GM23338 (cell line): ENCODE data around the gene KIF6. TPM values are rescaled to one million over a fixed set of nuclear protein-coding genes. Genes with fewer than 3 reads are reported as not detected.

Experiments used
- ATAC-seq: fragments of 200-7000 bp; cut with Tn5 transposase; 3 replicates; pipeline ENCODE4 v1.9.1; 2020
- DNase-seq: peaks from one replicate; pipeline ENCODE4 v3.0.0-alpha.2; 2015; ENCODE audit warnings: low spot score
- H2AFZ ChIP-seq: fragments of 200-600 bp; sonication (generic); 2 replicates; pipeline ENCODE4 v1.8.0; 2016; ENCODE audit warnings: antibody characterized with exemption, mild to moderate bottlenecking, moderate library complexity
- H3F3A ChIP-seq: fragments of 200-600 bp; sonication (generic); replicated peaks from 2 replicates; pipeline ENCODE4 v1.8.0; 2017; ENCODE audit warnings: antibody characterized with exemption, mixed run types, low read depth
- H3K27ac ChIP-seq: fragments of 200-600 bp; sonication (generic); 2 replicates; pipeline ENCODE4 v1.6.1; 2016; ENCODE audit warnings: low read depth
- H3K27me3 ChIP-seq: fragments of 200-600 bp; sonication (generic); 2 replicates; pipeline ENCODE4 v1.8.0; 2016; ENCODE audit warnings: mild to moderate bottlenecking, mixed run types, moderate library complexity; ENCODE audit not compliant: insufficient read depth
- H3K36me3 ChIP-seq: fragments of 200-600 bp; sonication (generic); 2 replicates; pipeline ENCODE4 v1.8.0; 2016; ENCODE audit warnings: mild to moderate bottlenecking; ENCODE audit not compliant: insufficient read depth
- H3K4me1 ChIP-seq: fragments of 200-600 bp; sonication (generic); 2 replicates; pipeline ENCODE4 v1.8.0; 2016; ENCODE audit warnings: mild to moderate bottlenecking, moderate library complexity; ENCODE audit not compliant: insufficient read depth
- H3K4me2 ChIP-seq: fragments of 200-600 bp; sonication (generic); 2 replicates; pipeline ENCODE4 v1.7.1; 2017; ENCODE audit warnings: mixed run types
- H3K4me3 ChIP-seq: fragments of 200-600 bp; sonication (generic); 2 replicates; pipeline ENCODE4 v1.6.1; 2016; ENCODE audit warnings: mixed run types
- H3K79me2 ChIP-seq: fragments of 200-600 bp; sonication (generic); replicated peaks from 2 replicates; pipeline ENCODE4 v1.8.0; 2017; ENCODE audit warnings: mild to moderate bottlenecking; ENCODE audit not compliant: insufficient read depth
- H3K9me2 ChIP-seq: fragments of 200-600 bp; sonication (generic); 2 replicates; pipeline ENCODE4 v1.8.0; 2017; ENCODE audit not compliant: insufficient read depth
- H4K20me1 ChIP-seq: fragments of 200-600 bp; sonication (generic); replicated peaks from 2 replicates; pipeline ENCODE4 v1.8.0; 2017; ENCODE audit warnings: mild to moderate bottlenecking; ENCODE audit not compliant: insufficient read depth
- H3K27ac Mint-ChIP-seq: 2 replicates; pipeline ENCODE4 v1.8.0; 2020; ENCODE audit warnings: inconsistent platforms, mild to moderate bottlenecking, moderate library complexity, mixed read lengths
- H3K27me3 Mint-ChIP-seq: 3 replicates; pipeline ENCODE4 v1.8.0; 2022; ENCODE audit warnings: low read depth, mild to moderate bottlenecking, moderate library complexity, mixed read lengths, inconsistent platforms; ENCODE audit not compliant: insufficient read depth, poor library complexity
- H3K36me3 Mint-ChIP-seq: 3 replicates; pipeline ENCODE4 v1.8.0; 2021; ENCODE audit warnings: low read depth, mild to moderate bottlenecking, inconsistent platforms, moderate library complexity, mixed read lengths
- H3K4me1 Mint-ChIP-seq: 3 replicates; pipeline ENCODE4 v1.8.0; 2020; ENCODE audit warnings: mild to moderate bottlenecking, inconsistent platforms, mixed read lengths
- H3K4me3 Mint-ChIP-seq: 3 replicates; pipeline ENCODE4 v1.8.0; 2021; ENCODE audit warnings: moderate library complexity, mild to moderate bottlenecking, inconsistent platforms, mixed read lengths
- H3K9me3 Mint-ChIP-seq: 3 replicates; pipeline ENCODE4 v1.8.0; 2020; ENCODE audit warnings: moderate library complexity, mild to moderate bottlenecking, inconsistent platforms, mixed read lengths
- CREB1 ChIP-seq: fragments of 250-450 bp; sonication (Bioruptor Pico); IDR thresholded peaks from 2 replicates; pipeline ENCODE4 v1.5.0; 2020; ENCODE audit warnings: low read depth, mild to moderate bottlenecking, moderate library complexity
- EZH2 ChIP-seq: fragments of 200-600 bp; sonication (generic); IDR thresholded peaks from one replicate; pipeline ENCODE4 v1.8.0; 2017; ENCODE audit warnings: antibody characterized with exemption, mild to moderate bottlenecking, low read depth; ENCODE audit not compliant: unreplicated experiment
- EZH2phosphoT487 ChIP-seq: fragments of 200-600 bp; sonication (generic); IDR thresholded peaks from one replicate; pipeline ENCODE4 v1.8.1; 2018; ENCODE audit warnings: antibody characterized with exemption; ENCODE audit not compliant: unreplicated experiment
- JUNB ChIP-seq: IDR thresholded peaks from one replicate; pipeline ENCODE4 v1.6.1; 2016; ENCODE audit warnings: antibody characterized with exemption; ENCODE audit not compliant: unreplicated experiment
- NANOG ChIP-seq: IDR thresholded peaks from 2 replicates; pipeline ENCODE4 v1.6.1; 2016; ENCODE audit warnings: antibody characterized with exemption, borderline replicate concordance
- POLR2AphosphoS5 ChIP-seq: IDR thresholded peaks from 2 replicates; pipeline ENCODE4 v1.6.1; 2016; ENCODE audit warnings: antibody characterized with exemption, low read depth
- STAT1 ChIP-seq: IDR thresholded peaks from one replicate; pipeline ENCODE4 v1.6.1; 2016; ENCODE audit warnings: antibody characterized with exemption; ENCODE audit not compliant: unreplicated experiment
- ZNF114 ChIP-seq: fragments of 250-450 bp; sonication (Bioruptor Pico); IDR thresholded peaks from 2 replicates; pipeline ENCODE4 v1.5.0; 2020; ENCODE audit warnings: mild to moderate bottlenecking, moderate library complexity
- ZNF331 ChIP-seq: fragments of 250-450 bp; sonication (Bioruptor Pico); IDR thresholded peaks from 2 replicates; pipeline ENCODE4 v1.5.0; 2020; ENCODE audit warnings: low read depth, mild to moderate bottlenecking, moderate library complexity
- polyA plus RNA-seq: library from polyadenylated mRNA; unstranded; fragments of >200 nt; fragmentation: Nextera tagmentation; extraction: Ambion mirVana; gene quantifications from 2 replicates; pipeline ENCODE4 v1.2.1, GENCODE V29; 2016
- total RNA-seq: library from RNA; depleted of rRNA; stranded (reverse); fragments of >200 nt; shearing (Covaris generic); gene quantifications from 2 replicates; pipeline ENCODE4 v1.2.3, GENCODE V29; 2014
- TF ChIP-seq, protein P1 (sequence below): fragments of 250-450 bp; sonication (Bioruptor Pico); IDR thresholded peaks from 2 replicates; pipeline ENCODE4 v1.5.0; 2020; ENCODE audit warnings: mild to moderate bottlenecking, moderate library complexity
- TF ChIP-seq, protein P2 (sequence below), 2 experiments: fragments of 200-600 bp in 1 of 2; sonication (generic) in 1 of 2; conservative IDR thresholded peaks; 2 replicates each; pipeline versions ENCODE4 v1.5.1 to v1.6.1; 2016 to 2017; ENCODE audit warnings: antibody characterized with exemption in 2 of 2, low read depth in 2 of 2, mild to moderate bottlenecking in 2 of 2, moderate library complexity in 1 of 2
- TF ChIP-seq, protein P3 (sequence below): IDR thresholded peaks from one replicate; pipeline ENCODE4 v1.6.1; 2018; ENCODE audit warnings: antibody characterized with exemption; ENCODE audit not compliant: unreplicated experiment
- TF ChIP-seq, protein P4 (sequence below): IDR thresholded peaks from 2 replicates; pipeline ENCODE4 v1.6.1; 2016; ENCODE audit warnings: antibody characterized with exemption

KIF6 gene
- total and polyA plus RNA-seq, 2 experiments from 2014 or later, result 0.87 to 1.7 TPM

DNA sequence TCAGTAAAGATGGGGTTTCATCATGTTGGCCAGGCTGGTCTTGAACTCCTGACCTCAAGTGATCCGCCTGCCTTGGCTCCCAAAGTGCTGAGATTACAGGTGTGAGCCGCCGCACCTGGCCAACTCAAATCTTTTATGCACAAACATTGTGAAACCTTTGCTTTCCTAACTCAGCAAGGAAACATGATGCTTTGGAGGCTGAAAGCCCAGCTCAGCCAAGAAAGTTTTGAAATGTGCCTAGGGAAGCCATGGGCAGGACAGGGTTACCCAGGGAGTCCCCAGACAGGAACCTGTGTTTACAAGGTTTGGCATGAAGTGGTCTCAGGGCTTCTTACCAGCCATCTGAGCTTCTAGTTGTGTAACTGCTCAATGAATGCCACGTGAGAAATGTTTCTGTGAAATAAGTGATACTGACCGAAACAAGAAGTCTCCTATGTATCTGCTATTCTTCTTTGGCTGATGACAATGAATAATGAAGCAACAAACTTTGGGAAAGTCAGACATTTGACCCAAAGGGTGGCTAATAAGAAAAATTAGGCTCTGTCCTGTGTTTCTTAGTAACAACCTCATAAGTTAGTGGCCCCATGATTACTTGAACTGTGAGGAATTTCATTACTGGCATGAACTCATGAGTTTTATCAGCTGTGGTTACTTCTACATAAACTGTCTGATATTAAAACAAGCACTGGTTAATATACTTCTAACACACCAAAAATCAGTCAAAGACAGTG is 163.5 kb downstream of the KIF6 start:
- no peak for TF ChIP-seq STAT1
- TF ChIP-seq, protein P1, sequence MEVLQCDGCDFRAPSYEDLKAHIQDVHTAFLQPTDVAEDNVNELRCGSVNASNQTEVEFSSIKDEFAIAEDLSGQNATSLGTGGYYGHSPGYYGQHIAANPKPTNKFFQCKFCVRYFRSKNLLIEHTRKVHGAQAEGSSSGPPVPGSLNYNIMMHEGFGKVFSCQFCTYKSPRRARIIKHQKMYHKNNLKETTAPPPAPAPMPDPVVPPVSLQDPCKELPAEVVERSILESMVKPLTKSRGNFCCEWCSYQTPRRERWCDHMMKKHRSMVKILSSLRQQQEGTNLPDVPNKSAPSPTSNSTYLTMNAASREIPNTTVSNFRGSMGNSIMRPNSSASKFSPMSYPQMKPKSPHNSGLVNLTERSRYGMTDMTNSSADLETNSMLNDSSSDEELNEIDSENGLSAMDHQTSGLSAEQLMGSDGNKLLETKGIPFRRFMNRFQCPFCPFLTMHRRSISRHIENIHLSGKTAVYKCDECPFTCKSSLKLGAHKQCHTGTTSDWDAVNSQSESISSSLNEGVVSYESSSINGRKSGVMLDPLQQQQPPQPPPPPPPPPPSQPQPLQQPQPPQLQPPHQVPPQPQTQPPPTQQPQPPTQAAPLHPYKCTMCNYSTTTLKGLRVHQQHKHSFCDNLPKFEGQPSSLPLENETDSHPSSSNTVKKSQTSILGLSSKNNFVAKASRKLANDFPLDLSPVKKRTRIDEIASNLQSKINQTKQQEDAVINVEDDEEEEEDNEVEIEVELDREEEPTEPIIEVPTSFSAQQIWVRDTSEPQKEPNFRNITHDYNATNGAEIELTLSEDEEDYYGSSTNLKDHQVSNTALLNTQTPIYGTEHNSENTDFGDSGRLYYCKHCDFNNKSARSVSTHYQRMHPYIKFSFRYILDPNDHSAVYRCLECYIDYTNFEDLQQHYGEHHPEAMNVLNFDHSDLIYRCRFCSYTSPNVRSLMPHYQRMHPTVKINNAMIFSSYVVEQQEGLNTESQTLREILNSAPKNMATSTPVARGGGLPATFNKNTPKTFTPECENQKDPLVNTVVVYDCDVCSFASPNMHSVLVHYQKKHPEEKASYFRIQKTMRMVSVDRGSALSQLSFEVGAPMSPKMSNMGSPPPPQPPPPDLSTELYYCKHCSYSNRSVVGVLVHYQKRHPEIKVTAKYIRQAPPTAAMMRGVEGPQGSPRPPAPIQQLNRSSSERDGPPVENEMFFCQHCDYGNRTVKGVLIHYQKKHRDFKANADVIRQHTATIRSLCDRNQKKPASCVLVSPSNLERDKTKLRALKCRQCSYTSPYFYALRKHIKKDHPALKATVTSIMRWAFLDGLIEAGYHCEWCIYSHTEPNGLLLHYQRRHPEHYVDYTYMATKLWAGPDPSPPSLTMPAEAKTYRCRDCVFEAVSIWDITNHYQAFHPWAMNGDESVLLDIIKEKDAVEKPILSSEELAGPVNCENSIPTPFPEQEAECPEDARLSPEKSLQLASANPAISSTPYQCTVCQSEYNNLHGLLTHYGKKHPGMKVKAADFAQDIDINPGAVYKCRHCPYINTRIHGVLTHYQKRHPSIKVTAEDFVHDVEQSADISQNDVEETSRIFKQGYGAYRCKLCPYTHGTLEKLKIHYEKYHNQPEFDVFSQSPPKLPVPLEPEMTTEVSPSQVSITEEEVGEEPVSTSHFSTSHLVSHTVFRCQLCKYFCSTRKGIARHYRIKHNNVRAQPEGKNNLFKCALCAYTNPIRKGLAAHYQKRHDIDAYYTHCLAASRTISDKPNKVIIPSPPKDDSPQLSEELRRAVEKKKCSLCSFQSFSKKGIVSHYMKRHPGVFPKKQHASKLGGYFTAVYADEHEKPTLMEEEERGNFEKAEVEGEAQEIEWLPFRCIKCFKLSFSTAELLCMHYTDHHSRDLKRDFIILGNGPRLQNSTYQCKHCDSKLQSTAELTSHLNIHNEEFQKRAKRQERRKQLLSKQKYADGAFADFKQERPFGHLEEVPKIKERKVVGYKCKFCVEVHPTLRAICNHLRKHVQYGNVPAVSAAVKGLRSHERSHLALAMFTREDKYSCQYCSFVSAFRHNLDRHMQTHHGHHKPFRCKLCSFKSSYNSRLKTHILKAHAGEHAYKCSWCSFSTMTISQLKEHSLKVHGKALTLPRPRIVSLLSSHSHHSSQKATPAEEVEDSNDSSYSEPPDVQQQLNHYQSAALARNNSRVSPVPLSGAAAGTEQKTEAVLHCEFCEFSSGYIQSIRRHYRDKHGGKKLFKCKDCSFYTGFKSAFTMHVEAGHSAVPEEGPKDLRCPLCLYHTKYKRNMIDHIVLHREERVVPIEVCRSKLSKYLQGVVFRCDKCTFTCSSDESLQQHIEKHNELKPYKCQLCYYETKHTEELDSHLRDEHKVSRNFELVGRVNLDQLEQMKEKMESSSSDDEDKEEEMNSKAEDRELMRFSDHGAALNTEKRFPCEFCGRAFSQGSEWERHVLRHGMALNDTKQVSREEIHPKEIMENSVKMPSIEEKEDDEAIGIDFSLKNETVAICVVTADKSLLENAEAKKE (CRISPR knock-in tag), result no peak
- no peak for TF ChIP-seq JUNB
- TF ChIP-seq, protein P2, sequence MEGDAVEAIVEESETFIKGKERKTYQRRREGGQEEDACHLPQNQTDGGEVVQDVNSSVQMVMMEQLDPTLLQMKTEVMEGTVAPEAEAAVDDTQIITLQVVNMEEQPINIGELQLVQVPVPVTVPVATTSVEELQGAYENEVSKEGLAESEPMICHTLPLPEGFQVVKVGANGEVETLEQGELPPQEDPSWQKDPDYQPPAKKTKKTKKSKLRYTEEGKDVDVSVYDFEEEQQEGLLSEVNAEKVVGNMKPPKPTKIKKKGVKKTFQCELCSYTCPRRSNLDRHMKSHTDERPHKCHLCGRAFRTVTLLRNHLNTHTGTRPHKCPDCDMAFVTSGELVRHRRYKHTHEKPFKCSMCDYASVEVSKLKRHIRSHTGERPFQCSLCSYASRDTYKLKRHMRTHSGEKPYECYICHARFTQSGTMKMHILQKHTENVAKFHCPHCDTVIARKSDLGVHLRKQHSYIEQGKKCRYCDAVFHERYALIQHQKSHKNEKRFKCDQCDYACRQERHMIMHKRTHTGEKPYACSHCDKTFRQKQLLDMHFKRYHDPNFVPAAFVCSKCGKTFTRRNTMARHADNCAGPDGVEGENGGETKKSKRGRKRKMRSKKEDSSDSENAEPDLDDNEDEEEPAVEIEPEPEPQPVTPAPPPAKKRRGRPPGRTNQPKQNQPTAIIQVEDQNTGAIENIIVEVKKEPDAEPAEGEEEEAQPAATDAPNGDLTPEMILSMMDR (conservative IDR thresholded peaks at IDR 0.05; ENCODE audit: low read depth in 2 of 2), result no peak
- no peak for TF ChIP-seq EZH2
- TF ChIP-seq, protein P3, sequence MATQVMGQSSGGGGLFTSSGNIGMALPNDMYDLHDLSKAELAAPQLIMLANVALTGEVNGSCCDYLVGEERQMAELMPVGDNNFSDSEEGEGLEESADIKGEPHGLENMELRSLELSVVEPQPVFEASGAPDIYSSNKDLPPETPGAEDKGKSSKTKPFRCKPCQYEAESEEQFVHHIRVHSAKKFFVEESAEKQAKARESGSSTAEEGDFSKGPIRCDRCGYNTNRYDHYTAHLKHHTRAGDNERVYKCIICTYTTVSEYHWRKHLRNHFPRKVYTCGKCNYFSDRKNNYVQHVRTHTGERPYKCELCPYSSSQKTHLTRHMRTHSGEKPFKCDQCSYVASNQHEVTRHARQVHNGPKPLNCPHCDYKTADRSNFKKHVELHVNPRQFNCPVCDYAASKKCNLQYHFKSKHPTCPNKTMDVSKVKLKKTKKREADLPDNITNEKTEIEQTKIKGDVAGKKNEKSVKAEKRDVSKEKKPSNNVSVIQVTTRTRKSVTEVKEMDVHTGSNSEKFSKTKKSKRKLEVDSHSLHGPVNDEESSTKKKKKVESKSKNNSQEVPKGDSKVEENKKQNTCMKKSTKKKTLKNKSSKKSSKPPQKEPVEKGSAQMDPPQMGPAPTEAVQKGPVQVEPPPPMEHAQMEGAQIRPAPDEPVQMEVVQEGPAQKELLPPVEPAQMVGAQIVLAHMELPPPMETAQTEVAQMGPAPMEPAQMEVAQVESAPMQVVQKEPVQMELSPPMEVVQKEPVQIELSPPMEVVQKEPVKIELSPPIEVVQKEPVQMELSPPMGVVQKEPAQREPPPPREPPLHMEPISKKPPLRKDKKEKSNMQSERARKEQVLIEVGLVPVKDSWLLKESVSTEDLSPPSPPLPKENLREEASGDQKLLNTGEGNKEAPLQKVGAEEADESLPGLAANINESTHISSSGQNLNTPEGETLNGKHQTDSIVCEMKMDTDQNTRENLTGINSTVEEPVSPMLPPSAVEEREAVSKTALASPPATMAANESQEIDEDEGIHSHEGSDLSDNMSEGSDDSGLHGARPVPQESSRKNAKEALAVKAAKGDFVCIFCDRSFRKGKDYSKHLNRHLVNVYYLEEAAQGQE, result no peak
- no peak for TF ChIP-seq EZH2phosphoT487
- TF ChIP-seq ZNF331 (CRISPR knock-in tag), result no peak
- TF ChIP-seq, protein P4, sequence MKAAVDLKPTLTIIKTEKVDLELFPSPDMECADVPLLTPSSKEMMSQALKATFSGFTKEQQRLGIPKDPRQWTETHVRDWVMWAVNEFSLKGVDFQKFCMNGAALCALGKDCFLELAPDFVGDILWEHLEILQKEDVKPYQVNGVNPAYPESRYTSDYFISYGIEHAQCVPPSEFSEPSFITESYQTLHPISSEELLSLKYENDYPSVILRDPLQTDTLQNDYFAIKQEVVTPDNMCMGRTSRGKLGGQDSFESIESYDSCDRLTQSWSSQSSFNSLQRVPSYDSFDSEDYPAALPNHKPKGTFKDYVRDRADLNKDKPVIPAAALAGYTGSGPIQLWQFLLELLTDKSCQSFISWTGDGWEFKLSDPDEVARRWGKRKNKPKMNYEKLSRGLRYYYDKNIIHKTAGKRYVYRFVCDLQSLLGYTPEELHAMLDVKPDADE, result no peak
- no peak for TF ChIP-seq POLR2AphosphoS5
- TF ChIP-seq CREB1 (CRISPR knock-in tag), result no peak
- TF ChIP-seq NANOG, result no peak
- TF ChIP-seq ZNF114 (CRISPR knock-in tag), result no peak
- no peak overlapping the region for H3K4me3 Mint-ChIP-seq
- DNase-seq (no peak), ATAC-seq (no peak)
- Histone ChIP-seq H3K4me3 (no peak overlapping the region), H4K20me1 (no peaks in the 10 kb centered on the region), H3K9me2 (no peaks in the 10 kb centered on the region), H2AFZ (no peak overlapping the region), H3F3A (no peaks in the 10 kb centered on the region), H3K4me2 (no peak overlapping the region), H3K27ac (no peak overlapping the region), H3K79me2 (no peaks in the 10 kb centered on the region), H3K4me1 (no peaks in the 10 kb centered on the region), H3K36me3 (no peaks in the 10 kb centered on the region), H3K27me3 (no peaks in the 10 kb centered on the region)
- H3K27me3 Mint-ChIP-seq, result peaks cover 3% of the 10 kb centered on the region
- H3K4me1 Mint-ChIP-seq, result no peaks in the 10 kb centered on the region
- no peak overlapping the region for H3K27ac Mint-ChIP-seq
- H3K36me3 Mint-ChIP-seq, result no peaks in the 10 kb centered on the region
- H3K9me3 Mint-ChIP-seq, result no peaks in the 10 kb centered on the region
